Raji (cell line): ENCODE data around the gene NFE2L1.

ENCODE experiments used
- POLR2A ChIP-seq: IDR thresholded peaks from 2 replicates; pipeline ENCODE4 v1.6.1; 2011; ENCODE audit warnings: low read depth, low read length, control low read depth; ENCODE audit not compliant: insufficient read depth

Gene NFE2L1

GRCh38 chr17:48054238-48055185 lies 6.4 kb downstream of the NFE2L1 start:
- no peak for TF ChIP-seq POLR2A

GRCh38 chr17:48055531-48056245 lies 7.5 kb downstream of the NFE2L1 start:
- no peak; the same call in none of the 2 replicates for TF ChIP-seq POLR2A

DNA sequence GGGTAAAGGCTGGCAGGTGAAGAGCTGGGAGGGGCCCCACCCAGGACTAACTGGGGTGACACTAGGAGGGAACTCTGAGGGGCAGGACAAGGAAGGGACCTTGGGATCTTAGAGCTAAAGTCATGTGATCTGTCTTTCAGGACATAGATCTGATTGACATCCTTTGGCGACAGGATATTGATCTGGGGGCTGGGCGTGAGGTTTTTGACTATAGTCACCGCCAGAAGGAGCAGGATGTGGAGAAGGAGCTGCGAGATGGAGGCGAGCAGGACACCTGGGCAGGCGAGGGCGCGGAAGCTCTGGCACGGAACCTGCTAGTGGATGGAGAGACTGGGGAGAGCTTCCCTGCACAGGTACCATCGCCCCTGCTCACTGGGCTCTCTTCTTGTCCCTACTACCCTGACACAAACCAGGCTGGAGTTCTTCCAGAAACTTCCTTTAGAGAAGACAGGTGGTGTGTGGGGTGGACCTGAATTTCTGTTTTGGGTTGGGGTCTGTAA lies 8.1 kb downstream of the NFE2L1 start:
- TF ChIP-seq POLR2A = no peak

DNA sequence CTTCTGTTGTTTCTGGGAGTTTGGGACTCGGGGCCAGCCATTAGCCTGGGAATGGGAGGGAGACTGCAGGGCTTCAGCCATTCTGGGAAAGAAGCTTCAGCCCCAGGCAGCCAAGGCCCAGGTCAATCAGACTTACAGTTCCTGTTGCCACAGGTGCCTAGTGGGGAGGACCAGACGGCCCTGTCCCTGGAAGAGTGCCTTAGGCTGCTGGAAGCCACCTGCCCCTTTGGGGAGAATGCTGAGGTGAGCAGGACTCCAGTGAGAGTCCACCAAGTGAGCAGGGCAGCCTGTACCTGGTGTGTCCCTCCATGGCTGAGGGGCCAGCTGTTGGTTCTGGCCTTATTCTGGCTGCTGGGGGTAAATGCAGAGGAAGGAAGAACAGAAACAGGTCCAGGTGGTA lies 8.7 kb downstream of the NFE2L1 start:
- TF ChIP-seq POLR2A = no peak

- TF ChIP-seq POLR2A = no peak
Measured at GRCh38 chr17:48057626-48058025, 9.5 kb downstream of the NFE2L1 start.

DNA sequence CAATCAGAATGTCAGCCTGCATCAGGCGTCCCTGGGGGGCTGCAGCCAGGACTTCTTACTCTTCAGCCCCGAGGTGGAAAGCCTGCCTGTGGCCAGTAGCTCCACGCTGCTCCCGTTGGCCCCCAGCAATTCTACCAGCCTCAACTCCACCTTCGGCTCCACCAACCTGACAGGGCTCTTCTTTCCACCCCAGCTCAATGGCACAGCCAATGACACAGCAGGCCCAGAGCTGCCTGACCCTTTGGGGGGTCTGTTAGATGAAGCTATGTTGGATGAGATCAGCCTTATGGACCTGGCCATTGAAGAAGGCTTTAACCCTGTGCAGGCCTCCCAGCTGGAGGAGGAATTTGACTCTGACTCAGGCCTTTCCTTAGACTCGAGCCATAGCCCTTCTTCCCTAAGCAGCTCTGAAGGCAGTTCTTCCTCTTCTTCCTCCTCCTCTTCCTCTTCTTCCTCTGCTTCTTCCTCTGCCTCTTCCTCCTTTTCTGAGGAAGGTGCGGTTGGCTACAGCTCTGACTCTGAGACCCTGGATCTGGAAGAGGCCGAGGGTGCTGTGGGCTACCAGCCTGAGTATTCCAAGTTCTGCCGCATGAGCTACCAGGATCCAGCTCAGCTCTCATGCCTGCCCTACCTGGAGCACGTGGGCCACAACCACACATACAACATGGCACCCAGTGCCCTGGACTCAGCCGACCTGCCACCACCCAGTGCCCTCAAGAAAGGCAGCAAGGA lies 10.4 kb downstream of the NFE2L1 start:
- no peak for TF ChIP-seq POLR2A

- TF ChIP-seq POLR2A = no peak
Measured at GRCh38 chr17:48059125-48059668, 11.0 kb downstream of the NFE2L1 start.

- no peak for TF ChIP-seq POLR2A
Measured at GRCh38 chr17:48060249-48060648, 12.1 kb downstream of the NFE2L1 start.

GRCh38 chr17:48062273-48062672 lies 14.1 kb downstream of the NFE2L1 start:
- no peak for TF ChIP-seq POLR2A

DNA sequence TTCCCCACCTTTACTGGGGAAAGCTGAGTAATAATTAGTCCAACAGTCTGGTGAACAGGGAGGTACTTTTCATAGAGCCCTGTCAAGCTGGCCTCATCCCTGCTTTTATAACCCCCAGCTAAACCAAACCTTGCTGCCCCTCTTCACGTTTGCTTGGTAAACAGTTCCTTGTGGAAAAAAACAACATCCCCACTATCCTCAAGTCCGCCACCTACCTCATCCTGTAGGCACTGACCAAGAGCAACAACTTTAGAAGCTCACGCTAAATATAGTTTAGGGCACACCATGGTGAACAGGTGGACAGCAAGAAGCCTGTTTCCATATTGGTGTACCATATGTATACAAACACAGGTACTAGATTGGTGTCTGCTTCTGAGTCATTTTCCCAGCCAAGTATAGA lies 16.5 kb downstream of the NFE2L1 start:
- no peak for TF ChIP-seq POLR2A

GRCh38 chr17:48066192-48066591 lies 18.0 kb downstream of the NFE2L1 start:
- no peak for TF ChIP-seq POLR2A

DNA sequence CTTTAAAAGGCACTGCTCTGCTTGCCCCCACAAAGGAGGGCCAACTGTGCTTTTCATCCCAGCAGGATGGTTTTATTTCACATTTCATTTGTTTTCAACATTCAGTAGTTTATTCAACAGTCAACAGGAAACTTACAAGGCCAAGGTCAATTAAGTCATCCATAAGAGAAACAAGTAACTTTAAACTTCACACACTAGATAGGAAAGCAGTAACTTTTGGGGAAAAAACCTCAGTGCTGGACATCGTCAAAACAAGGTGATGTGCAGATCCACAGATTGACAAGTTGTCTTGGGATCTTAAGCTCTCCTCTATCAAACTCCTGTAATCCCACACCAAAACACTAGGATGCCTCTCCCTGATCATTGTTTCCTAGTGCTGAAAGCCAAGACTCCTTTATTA lies 18.5 kb downstream of the NFE2L1 start:
- TF ChIP-seq POLR2A = no peak

- no peak for TF ChIP-seq POLR2A
Measured at GRCh38 chr17:48067245-48067644, 19.1 kb downstream of the NFE2L1 start.

- no peak for TF ChIP-seq POLR2A
Measured at GRCh38 chr17:48068491-48068961, 20.4 kb downstream of the NFE2L1 start.

DNA sequence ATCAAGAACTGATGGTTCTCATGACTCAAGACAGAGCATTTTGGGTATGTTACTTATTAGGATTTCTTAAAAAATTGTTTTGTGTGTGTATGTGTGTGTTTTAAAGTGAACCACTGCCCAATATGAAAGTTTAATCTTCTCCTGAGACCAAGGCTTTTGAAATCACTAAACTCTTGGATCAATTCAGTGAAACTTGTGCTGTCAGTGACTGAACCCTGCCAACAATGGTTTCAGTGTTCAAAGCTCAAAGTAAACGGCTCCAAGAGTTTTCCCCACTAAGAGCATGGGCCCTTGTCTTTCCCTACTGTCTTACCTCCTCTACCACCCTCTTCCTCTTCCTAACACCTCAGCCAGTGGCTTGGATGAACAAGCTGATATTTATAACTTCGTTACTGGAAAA lies 22.0 kb downstream of the NFE2L1 start:
- no peak for TF ChIP-seq POLR2A
